ENCODE results near the gene SHROOM3.

Gene SHROOM3

DNA sequence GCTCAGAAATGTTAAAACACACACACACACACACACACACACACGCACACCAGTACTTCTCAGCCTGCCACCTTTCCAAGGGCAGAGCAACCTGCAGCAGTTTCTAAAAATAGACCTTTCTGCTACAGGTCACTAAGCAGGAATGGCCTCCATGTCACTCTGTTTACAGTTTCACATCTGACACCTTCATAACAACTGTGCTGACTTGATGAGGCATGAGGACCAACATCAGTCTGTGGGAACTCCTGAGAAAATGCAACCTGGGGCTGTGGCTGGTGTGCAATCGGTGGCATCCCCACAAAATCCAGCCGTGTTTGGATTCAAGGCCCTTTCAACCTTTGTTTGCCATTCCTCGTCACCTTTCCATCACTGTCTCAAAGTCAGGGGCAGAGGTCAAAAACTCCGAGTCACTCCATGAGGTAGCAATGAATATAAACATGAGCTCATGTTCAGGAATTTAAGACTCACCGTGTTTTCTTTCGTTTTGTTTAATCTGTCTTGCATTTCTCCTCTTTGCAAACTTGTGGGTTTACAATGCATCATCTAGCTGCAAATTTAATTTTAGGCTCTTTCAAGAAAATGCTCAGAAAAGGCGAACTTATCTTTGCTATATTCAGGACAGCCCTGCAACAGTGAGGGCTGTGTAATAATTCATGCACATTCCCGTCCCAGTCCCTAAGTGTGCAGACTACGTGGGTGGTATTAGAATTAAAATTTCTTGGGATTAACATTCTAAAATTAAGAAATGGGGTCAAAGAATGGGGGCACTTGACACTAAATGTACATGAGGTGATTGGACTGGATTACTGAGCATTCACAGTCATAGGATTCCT, 135.3 kb downstream of the SHROOM3 start:
- DNase-seq, result no peak

- no peak for DNase-seq
Measured at GRCh38 chr4:76571274-76571673, 136.2 kb downstream of the SHROOM3 start.

DNA sequence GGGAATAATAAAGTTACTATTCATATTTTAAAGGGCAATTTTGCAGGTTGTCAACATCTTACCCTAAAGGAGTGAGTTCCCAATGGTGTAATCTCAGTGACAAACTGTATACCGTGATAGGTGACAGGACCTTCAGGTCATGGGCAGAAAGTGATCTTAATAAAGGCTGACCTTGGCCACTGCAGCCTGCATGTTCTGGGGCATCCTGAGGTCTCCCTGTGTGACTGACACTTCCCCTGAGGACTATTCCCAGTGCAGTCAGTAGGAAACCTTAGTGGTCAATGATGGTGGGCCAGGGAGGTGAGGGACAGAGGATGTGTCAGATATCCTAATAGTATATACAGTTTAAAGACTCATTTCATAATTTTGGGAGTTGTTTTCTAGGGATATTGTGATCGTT, 137.2 kb downstream of the SHROOM3 start:
- no peak for DNase-seq

- no peak for DNase-seq
Measured at GRCh38 chr4:76576824-76577223, 141.8 kb downstream of the SHROOM3 start.

DNA sequence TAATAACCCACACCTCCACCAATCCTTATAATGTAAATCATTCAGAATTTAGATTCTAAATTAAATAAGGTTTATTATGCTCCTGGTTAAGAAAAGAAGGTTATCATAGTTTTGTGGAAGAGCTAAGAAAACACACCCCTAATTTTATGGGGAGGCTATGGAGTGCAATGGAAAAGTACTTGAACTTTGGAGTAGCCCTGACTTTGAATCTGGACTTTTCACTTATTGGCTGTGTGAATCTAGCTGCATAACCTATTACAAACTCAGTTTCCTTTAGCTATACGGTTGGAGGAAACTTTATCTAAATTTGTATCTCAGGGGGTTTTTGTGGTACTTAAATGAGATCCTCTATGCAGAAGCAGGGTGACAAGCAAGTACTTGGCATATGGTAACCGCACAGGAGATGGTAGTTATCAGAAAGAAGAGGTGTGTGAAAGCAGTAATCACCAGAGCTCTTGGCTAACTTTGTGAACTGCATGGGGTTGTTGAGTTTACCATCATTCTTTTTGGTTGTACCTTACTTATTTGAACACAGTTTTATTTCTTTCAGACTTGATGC, 143.1 kb downstream of the SHROOM3 start:
- no peak for DNase-seq

- DNase-seq, result no peak
Measured at GRCh38 chr4:76579596-76580375, 144.8 kb downstream of the SHROOM3 start.

DNA sequence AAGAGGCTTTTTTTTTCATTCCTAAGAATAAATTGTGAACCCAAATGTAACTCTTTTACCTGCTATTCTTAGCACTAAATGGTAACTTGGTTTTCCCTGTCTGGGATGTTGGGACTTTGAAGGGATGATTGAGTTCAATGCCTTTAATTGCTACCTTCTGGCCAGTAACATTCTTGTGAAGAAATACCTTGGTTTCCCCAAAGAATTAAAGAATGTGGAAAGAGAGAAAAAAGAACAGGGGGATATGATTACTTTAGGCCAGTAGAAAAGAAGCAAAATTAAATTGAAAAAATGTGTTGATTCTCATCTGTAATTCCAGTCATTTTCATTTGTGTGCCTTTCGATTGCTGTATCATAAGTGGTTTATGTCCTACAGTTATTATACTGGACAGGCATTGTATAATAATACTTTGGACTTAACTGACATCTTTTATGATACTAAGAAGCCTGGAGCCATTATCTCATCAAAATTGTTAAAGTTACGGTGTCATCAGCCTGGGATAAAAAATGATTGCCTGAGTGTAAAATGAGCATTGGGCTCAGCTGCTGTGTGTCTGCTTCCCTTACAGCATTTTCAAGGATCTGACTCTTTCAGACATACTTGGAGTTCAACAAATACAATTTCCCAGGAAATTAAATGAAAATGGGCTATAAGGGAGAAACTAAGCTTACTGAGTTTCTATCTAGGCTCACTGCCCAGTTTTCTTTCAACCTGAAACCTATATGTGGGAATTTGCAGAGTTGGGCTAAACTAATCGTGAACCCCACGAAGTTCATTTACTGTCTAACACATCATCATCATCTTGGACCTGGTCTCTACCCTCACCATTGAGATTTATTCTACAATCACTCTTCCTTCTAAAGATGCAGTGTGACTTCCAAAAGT, 146.3 kb downstream of the SHROOM3 start:
- DNase-seq, result no peak

DNA sequence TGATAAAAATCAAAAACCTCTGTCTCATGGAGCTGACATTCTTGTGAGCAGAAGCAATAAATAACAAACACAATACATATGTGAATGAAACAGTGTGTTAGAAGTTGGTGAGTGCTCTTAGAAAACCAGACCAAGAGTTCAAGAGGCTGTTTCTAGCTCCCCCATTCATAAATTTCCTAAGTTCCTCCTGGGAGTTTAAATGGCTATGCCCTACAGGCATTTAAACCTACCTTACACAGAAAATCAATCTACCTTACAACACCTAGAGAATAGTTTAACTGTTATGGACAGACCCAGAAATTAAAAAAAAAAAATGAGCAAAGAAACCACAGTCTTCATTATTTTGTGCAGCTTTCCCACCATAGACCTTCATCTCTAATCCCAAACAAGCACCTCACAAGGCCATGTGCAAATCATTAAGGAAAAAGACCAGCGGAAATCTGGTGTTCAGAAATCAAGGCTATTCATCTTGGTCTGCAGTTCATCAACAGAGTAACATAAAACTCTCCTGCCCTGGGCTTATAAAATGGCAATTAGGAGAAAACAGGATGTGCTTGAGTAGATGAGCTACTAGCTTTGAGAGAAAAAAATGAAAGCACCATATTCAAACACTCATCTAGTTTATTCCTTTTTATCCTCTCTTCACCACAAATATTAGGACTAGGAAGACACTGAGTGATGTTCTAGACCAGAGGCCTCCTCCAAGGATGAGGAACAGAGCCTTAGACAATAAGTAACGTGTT, 147.2 kb downstream of the SHROOM3 start:
- DNase-seq, result no peak

GRCh38 chr4:76582817-76583087, 147.7 kb downstream of the SHROOM3 start:
- no peak for DNase-seq

DNA sequence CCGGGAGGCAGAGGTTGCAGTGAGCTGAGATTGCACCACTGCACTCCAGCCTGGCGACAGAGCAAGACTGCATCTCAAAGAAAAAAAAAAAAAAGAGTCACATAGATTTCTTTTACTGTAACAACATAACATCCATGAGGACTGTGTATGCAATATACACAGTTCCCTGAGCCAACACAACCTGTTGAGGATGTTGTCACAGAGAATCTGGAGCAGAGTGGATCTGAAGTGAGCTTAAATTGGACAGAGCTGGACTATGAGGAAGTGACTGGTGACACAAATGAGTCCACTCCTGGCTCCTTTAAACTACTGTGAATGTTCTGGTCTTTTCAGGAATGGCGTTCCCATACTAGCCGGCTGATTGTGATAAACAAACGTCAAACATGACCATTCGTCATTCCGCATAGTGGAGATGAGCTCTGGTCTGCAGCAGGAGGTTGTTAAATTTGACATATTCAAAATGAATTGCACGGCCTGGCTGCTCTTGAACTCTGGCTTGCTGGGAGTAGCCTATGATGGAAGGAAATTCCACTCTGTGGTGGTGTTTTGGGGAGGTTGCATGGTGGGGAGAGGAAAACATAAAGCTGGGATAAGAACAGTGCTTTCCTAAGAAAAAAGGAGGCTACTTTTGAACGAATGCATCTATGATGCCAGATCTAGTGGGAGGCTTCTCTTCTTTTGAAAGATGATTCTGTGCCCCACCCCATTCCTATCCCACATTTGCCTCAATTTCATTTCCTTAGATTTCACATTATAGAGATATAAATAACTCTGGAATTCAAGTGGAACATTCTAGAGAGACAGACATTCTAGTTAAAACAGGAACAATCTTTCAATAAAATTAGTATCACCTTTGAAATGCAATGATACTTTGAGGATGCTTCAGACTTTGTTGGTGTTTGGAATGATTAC, 149.5 kb downstream of the SHROOM3 start:
- DNase-seq, result no peak

DNA sequence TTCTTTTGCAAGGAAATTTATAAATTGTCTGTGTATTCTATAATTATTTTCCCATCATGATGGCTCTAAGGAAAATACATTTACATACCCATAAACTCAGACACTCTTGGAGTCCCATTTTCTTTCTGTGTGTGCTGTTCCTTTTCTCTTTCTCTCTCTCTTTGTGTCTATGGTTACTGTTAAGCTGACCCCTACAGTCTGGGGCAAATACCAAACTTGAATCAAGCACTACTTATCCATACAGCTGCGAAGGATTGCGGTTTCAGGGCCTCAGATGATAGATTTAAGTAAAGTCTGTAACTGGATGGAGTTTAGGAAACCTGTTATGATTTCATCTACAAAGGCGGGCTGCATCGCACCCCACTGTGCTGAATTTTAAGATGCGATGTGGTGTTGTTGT, 150.2 kb downstream of the SHROOM3 start:
- DNase-seq, result no peak

DNA sequence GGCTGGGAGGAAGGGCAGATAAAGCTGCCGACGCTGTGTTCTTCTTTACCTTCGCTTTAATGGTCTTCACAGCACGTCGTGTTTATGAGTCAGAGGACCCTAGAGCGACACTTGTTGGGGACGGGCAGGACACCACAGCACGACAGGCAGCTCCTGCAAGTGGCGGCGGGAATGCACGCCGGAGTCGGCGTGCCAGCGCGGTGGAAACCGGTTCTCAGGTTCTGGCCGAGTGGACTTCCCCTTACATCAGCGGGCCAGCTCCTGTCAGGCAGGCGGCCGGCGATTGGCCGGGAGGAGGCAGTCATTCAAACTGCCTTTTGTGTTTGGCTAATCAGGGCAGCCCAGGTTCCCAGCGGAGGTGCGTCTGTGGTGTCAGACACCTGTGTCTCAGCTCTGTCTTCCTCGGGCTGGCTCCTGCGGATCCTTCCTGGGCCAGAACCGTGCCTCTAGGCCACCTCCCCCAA, 150.9 kb downstream of the SHROOM3 start:
- no peak for DNase-seq

GRCh38 chr4:76588274-76588673, 153.2 kb downstream of the SHROOM3 start:
- no peak for DNase-seq

DNA sequence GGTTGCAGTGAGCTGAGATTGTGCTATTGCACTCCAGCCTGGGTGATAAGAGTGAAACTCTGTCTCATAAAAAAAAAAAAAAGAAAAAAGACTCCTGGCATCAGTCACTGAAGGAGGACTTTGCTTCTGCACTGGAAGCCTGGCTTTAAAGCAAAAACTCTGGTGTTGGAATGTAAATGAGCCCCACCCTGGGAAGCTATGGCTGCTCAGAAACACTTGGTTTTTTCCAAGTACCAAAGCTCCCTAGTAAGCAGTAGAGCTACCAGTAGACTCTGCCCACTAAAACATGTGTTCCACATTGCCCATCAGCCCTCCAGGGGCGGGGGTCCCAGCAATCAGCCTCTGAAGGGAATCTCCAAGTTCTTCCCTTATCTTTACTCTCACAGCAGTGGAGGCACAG, 154.4 kb downstream of the SHROOM3 start:
- no peak for DNase-seq

DNA sequence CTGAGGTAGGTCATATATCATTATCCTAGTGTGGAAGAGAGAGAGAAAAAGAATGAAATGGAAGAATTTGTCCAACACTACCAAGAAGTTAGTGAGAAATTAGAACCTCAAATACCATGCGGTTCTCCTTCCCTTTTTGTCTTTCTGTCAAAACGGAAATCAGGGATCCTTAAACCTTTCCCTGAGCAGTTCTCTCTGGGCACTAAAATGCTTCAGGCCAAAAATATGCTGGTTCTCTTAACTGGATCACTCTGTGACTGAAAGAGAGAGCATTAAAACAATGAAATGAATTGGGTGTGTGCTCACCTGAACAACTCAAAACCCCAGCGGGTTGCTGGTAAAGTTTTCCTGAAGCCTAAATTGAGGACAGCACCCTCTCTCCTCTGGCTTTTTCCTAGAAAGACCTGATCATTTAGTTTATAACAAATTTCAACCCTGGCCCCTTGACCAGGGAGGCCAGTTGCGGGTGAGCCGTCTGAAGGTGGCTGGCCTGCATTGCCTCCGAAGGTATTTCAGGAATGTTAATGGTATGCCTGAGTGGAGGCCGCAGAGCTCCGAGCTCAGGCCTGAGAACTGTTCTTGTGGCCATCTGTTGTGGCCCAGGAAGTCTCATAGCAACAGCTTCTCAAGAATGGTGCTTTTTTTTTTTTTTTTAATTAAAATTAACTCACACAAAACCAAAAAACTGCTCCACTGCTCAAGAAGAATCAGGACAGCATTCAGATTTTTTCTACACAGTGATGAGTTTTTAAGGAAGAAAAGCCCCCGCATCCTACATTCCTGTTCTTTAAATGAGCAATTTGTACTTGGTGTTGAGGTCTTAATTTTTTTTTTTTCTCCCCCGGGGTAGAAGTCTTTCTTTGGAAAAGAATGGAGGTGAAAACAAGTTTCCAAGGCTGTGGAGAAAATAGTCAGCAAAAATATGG, 155.1 kb downstream of the SHROOM3 start:
- no peak for DNase-seq

DNA sequence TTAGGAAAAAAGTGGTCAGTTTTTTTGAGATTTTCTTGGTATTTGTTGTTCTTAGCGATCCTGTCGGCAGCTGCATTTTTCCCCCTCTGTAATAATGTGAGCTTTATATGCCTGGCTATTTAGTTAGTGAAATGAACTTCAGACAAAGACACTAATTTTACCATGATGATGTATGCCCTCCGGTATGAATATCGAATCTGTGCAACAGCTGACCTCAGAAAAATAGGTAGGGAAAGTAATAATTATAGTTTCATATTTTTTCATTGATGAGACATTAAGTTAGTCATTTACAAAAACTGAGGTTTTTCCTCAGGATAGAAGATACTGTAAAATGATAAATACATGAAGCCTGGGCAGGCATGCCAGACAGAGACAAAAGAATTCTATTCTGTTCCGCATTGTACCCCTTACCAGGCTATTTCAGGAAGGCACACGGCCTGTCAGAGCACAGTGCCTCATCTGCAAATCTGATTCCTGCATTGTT, 155.8 kb downstream of the SHROOM3 start:
- DNase-seq, result no peak

DNA sequence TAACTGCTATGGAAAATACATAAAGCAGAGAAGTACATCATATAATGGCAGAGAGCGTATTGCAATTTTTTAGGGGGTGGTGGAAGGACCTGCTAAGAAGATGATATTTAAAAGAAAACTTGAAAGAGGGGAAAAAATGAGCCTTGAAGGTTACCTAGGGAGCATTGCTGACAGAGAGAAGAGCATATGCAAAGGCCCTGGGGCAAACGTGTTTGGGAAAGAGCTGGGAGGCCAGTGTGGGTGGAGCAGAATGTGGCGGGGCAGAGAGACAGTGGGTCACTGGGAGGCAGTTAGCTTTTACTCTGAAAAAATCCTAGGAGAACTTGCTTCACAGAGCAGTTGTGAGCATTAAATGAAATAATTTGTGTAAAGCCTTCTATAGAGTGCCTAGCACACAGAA, 157.0 kb downstream of the SHROOM3 start:
- no peak for DNase-seq

GRCh38 chr4:76592460-76592859, 157.4 kb downstream of the SHROOM3 start:
- DNase-seq, result no peak

DNA sequence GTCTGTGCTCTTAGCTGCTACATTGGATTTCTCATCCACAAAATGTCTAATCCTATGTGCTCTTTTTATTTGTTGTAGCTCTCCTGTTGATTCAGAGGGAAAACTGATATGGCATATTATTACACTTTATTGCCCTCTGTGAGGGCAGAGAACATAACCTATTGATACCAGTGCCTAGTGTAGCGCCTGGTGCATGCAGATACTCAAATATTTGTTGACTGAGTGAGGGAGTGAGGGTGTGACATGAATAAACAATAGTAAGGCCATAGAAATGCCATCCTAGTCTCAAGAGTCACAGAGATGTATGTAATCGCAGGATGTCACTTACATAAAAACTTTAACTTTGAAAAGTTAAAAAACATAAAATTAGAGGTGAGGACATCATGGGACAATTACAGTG, 159.1 kb downstream of the SHROOM3 start:
- DNase-seq, result no peak

GRCh38 chr4:76595435-76595834, 160.4 kb downstream of the SHROOM3 start:
- DNase-seq, result no peak
